Lung microvascular endothelial cell (primary cell): Measurements from ENCODE around the gene TTC13. TPM values are rescaled to one million over a fixed set of nuclear protein-coding genes. Genes with fewer than 3 reads are reported as not detected.
"Not testable (repeated sequence)": the region's sequence is repeated elsewhere in the genome, so short reads cannot be mapped to it uniquely, and the experiment has no call there.

ENCODE experiments used
- DNase-seq, 2 donors: peaks; one replicate each; pipeline versions ENCODE4 v3.0.0 to v3.0.0-alpha.2; 2010; ENCODE audit warnings: low read depth in 2 of 2
- total RNA-seq: library from RNA; depleted of rRNA; stranded (reverse); fragments of >200 nt; gene quantifications from 2 replicates; pipeline ENCODE4 v1.2.1, GENCODE V29; 2014

TTC13 gene
- total RNA-seq, 1 donor from 2014 or later = 9.7 TPM

GRCh38 chr1:230992100-230992774 lies 13.6 kb upstream of the TTC13 start:
- no peak for DNase-seq

- DNase-seq = no peak
These were observed 8.8 kb upstream of the TTC13 start for GRCh38 chr1:230987448-230987847.

- DNase-seq = peak; percentile 71 to 87
These were observed 8.3 kb upstream of the TTC13 start for GRCh38 chr1:230986976-230987375.

GRCh38 chr1:230985711-230986110 lies 7.0 kb upstream of the TTC13 start:
- DNase-seq = no peak

GRCh38 chr1:230984622-230985515 lies 6.2 kb upstream of the TTC13 start:
- DNase-seq = not testable (repeated sequence)

GRCh38 chr1:230983811-230984210 lies 5.2 kb upstream of the TTC13 start:
- DNase-seq = no peak

- DNase-seq = no peak
These were observed 4.0 kb upstream of the TTC13 start for GRCh38 chr1:230982696-230983095.

GRCh38 chr1:230979952-230980351 lies 1.3 kb upstream of the TTC13 start:
- no peak for DNase-seq

GRCh38 chr1:230979389-230979716 lies 692 bp upstream of the TTC13 start:
- DNase-seq = no peak

- DNase-seq = peak; percentile 48 to 60
These were observed 735 bp downstream of the TTC13 start for GRCh38 chr1:230977761-230978490.

GRCh38 chr1:230976825-230977747 lies 1.6 kb downstream of the TTC13 start:
- peak; percentile 2 to 58 for DNase-seq

GRCh38 chr1:230976360-230976759 lies 2.3 kb downstream of the TTC13 start:
- no peak for DNase-seq

GRCh38 chr1:230975636-230976035 lies 3.0 kb downstream of the TTC13 start:
- DNase-seq = no peak

- DNase-seq = peak in 1 of 2 donors; percentile 12
These were observed 5.8 kb downstream of the TTC13 start for GRCh38 chr1:230972855-230973271.

GRCh38 chr1:230971771-230972170 lies 6.9 kb downstream of the TTC13 start:
- no peak for DNase-seq

- DNase-seq = no peak
These were observed 8.2 kb downstream of the TTC13 start for GRCh38 chr1:230970432-230970831.

- no peak for DNase-seq
These were observed 12.2 kb downstream of the TTC13 start for GRCh38 chr1:230966358-230966873.

GRCh38 chr1:230965535-230965934 lies 13.1 kb downstream of the TTC13 start:
- no peak for DNase-seq

GRCh38 chr1:230964896-230965295 lies 13.8 kb downstream of the TTC13 start:
- DNase-seq = no peak

GRCh38 chr1:230958370-230958769 lies 20.3 kb downstream of the TTC13 start:
- no peak for DNase-seq

- DNase-seq = no peak
These were observed 21.1 kb downstream of the TTC13 start for GRCh38 chr1:230957580-230957989.
